Hepatocyte (in vitro differentiated cells): ENCODE measurements around the gene SARDH. TPM values are rescaled to one million over a fixed set of nuclear protein-coding genes. Genes with fewer than 3 reads are reported as not detected.
A peak's percentile ranks its signal among the peaks of the same experiment; 100 is the strongest.

ENCODE experiments used
- DNase-seq: peaks from one replicate; pipeline ENCODE4 v3.0.0-alpha.2; 2016; ENCODE audit warnings: low spot score
- H2AFZ ChIP-seq: fragments of 200-600 bp; sonication (generic); 2 replicates; pipeline ENCODE4 v1.6.0; 2016; ENCODE audit warnings: antibody characterized with exemption, mild to moderate bottlenecking
- H3K27ac ChIP-seq: fragments of 200-600 bp; sonication (generic); 2 replicates; pipeline ENCODE4 v1.5.1; 2016; ENCODE audit warnings: mild to moderate bottlenecking
- H3K27me3 ChIP-seq: fragments of 200-600 bp; sonication (generic); 2 replicates; pipeline ENCODE4 v1.6.1; 2016
- H3K36me3 ChIP-seq: fragments of 200-600 bp; sonication (generic); replicated peaks from 2 replicates; pipeline ENCODE4 v1.5.1; 2016; ENCODE audit warnings: low read depth; ENCODE audit not compliant: insufficient read depth
- H3K4me1 ChIP-seq: fragments of 200-600 bp; sonication (generic); 2 replicates; pipeline ENCODE4 v1.5.1; 2016; ENCODE audit warnings: mild to moderate bottlenecking, moderate library complexity; ENCODE audit not compliant: insufficient read depth
- H3K4me2 ChIP-seq: fragments of 200-600 bp; sonication (generic); 2 replicates; pipeline ENCODE4 v1.6.0; 2016
- H3K4me3 ChIP-seq: fragments of 200-600 bp; sonication (generic); 2 replicates; pipeline ENCODE4 v1.5.1; 2016; ENCODE audit warnings: mild to moderate bottlenecking
- H3K79me2 ChIP-seq: fragments of 200-600 bp; sonication (generic); 2 replicates; pipeline ENCODE4 v1.6.0; 2017; ENCODE audit warnings: mild to moderate bottlenecking
- H3K9me2 ChIP-seq: fragments of 200-600 bp; sonication (generic); replicated peaks from 2 replicates; pipeline ENCODE4 v1.6.0; 2017; ENCODE audit warnings: mild to moderate bottlenecking; ENCODE audit not compliant: insufficient read depth
- H3K9me3 ChIP-seq: fragments of 200-600 bp; sonication (generic); 2 replicates; pipeline ENCODE4 v1.5.1; 2016; ENCODE audit warnings: low read depth, mild to moderate bottlenecking
- H4K20me1 ChIP-seq: fragments of 200-600 bp; sonication (generic); 2 replicates; pipeline ENCODE4 v1.6.0; 2016; ENCODE audit warnings: mild to moderate bottlenecking; ENCODE audit not compliant: insufficient read depth, poor library complexity, severe bottlenecking
- EZH2 ChIP-seq: fragments of 200-600 bp; sonication (generic); IDR thresholded peaks from 2 replicates; pipeline ENCODE4 v1.6.1; 2016; ENCODE audit warnings: antibody characterized with exemption, mild to moderate bottlenecking, borderline replicate concordance
- EZH2phosphoT487 ChIP-seq: fragments of 200-600 bp; sonication (generic); IDR thresholded peaks from one replicate; pipeline ENCODE4 v1.6.1; 2018; ENCODE audit warnings: antibody characterized with exemption, mild to moderate bottlenecking, low read depth, moderate library complexity; ENCODE audit not compliant: unreplicated experiment, severe bottlenecking
- WGBS: methylation state at CpG from one replicate; pipeline ENCODE4 v1.1.6; 2016; ENCODE audit warnings: low lambda C conversion rate; ENCODE audit errors: missing lambda C conversion rate; 5-methylcytosine and 5-hydroxymethylcytosine counted together
- polyA plus RNA-seq: library from polyadenylated mRNA; unstranded; fragments of >200 nt; fragmentation: Nextera tagmentation; extraction: Ambion mirVana; gene quantifications from 2 replicates; pipeline ENCODE4 v1.2.1, GENCODE V29; 2016
- total RNA-seq: library from RNA; depleted of rRNA; stranded (reverse); fragments of >200 nt; gene quantifications from 2 replicates; pipeline ENCODE4 v1.2.3, GENCODE V29; 2014
- TF ChIP-seq, protein P1 (sequence below): fragments of 200-600 bp; sonication (generic); IDR thresholded peaks from 2 replicates; pipeline ENCODE4 v1.5.1; 2016; ENCODE audit warnings: antibody characterized with exemption, mild to moderate bottlenecking; ENCODE audit not compliant: poor library complexity

The SARDH gene
- total and polyA plus RNA-seq, 2 experiments from 2014 or later: 7.5 to 9.8 TPM

DNA sequence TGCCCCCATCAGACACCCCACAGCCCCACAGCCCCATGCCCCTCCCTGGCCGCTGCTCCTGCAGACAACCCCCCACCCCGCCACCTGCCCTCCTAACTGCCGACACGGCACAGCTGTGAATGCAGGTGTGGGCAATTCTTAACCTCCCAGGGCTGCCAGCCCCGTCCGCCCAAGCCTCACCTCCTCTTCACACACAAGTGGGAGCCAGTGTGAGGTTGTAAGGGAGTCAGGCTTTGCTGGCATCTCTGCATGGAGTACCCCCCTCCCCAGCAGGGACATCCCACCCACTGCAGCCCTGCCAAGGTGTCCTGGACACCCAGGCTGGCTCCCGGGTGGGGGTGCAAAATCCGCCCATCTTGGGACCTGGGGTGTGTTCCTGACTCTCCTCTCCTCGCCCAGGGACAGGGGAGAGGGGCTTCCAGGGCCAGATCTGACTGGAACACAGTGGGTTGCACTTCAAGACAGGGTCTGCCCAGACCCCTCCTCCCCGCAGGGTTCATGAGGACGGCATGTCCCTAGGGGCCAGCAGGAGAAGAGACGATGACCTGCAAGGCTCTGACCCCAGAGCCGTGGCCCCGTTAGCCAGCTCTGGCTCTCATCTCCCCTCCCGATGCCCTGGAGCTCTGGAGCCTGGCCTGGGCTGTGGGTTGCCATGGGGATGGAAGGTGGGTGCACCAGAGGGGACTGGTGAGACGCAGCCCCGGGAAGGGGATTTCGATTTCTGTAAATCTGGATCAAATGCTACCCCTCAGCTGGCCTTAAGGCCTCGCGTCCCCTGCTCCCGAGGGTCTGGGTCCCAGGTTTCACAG is 34.4 kb downstream of the SARDH start:
- no peak for TF ChIP-seq EZH2phosphoT487
- no peak for TF ChIP-seq EZH2
- TF ChIP-seq, protein P1, sequence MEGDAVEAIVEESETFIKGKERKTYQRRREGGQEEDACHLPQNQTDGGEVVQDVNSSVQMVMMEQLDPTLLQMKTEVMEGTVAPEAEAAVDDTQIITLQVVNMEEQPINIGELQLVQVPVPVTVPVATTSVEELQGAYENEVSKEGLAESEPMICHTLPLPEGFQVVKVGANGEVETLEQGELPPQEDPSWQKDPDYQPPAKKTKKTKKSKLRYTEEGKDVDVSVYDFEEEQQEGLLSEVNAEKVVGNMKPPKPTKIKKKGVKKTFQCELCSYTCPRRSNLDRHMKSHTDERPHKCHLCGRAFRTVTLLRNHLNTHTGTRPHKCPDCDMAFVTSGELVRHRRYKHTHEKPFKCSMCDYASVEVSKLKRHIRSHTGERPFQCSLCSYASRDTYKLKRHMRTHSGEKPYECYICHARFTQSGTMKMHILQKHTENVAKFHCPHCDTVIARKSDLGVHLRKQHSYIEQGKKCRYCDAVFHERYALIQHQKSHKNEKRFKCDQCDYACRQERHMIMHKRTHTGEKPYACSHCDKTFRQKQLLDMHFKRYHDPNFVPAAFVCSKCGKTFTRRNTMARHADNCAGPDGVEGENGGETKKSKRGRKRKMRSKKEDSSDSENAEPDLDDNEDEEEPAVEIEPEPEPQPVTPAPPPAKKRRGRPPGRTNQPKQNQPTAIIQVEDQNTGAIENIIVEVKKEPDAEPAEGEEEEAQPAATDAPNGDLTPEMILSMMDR: no peak
- WGBS: 77% methylated on average over 14 of the region's 21 CpGs

DNA sequence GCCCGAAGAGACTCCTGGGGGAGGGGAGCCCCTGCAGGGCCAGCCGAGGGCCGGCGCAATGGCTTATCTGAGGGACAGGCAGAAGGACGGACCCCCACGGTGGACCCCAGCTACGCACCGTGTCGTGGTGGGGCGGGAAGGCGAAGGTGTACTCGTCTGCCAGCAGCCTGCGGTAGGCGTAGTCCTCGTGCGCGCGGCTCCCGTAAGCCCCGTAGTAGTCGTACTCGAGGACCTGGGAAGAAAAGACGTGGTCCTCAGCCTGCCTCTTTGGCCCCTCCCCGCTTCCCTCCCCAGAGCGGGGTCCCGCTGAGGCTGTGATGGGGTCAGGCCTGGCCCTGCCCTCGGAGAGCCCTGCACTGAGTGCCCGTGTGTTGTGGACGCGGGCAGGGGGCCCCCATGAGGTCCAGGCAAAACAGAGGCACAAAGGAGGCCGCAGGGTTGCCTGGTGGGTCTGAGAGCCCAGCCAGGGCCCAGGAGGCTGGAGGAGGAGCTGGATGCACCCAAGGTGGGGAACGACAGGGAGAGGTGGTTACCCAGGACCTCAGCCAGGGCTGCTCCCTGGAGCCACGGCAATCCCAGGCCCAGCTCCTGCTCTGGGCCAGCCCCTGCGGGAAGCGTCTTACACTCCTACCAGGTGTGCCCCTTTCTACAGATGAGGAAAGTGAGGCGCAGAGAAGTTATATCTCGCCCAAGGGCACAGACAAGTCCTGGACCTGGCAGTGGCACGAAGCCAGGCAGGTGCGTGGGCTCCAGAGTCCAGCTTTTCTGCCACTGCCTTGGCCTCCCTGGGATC is 35.2 kb downstream of the SARDH start:
- peak overlapping the region; percentile 56 for H2AFZ ChIP-seq
- 92% methylated on average over 36 of the region's 39 CpGs for WGBS

More for the DNA sequence above, 34.4 kb downstream of the SARDH start:
- Histone ChIP-seq H3K9me2 (no peaks in the 10 kb centered on the region), H4K20me1 (no peaks in the 10 kb centered on the region), H3K27ac (no peak overlapping the region), H3K36me3 (no peaks in the 10 kb centered on the region), H3K79me2 (no peaks in the 10 kb centered on the region), H3K4me3 (no peak overlapping the region), H2AFZ (no peak overlapping the region), H3K4me2 (no peak overlapping the region), H3K4me1 (peaks cover 22% of the 10 kb centered on the region), H3K9me3 (no peaks in the 10 kb centered on the region), H3K27me3 (no peaks in the 10 kb centered on the region)
- DNase-seq: no peak

DNA sequence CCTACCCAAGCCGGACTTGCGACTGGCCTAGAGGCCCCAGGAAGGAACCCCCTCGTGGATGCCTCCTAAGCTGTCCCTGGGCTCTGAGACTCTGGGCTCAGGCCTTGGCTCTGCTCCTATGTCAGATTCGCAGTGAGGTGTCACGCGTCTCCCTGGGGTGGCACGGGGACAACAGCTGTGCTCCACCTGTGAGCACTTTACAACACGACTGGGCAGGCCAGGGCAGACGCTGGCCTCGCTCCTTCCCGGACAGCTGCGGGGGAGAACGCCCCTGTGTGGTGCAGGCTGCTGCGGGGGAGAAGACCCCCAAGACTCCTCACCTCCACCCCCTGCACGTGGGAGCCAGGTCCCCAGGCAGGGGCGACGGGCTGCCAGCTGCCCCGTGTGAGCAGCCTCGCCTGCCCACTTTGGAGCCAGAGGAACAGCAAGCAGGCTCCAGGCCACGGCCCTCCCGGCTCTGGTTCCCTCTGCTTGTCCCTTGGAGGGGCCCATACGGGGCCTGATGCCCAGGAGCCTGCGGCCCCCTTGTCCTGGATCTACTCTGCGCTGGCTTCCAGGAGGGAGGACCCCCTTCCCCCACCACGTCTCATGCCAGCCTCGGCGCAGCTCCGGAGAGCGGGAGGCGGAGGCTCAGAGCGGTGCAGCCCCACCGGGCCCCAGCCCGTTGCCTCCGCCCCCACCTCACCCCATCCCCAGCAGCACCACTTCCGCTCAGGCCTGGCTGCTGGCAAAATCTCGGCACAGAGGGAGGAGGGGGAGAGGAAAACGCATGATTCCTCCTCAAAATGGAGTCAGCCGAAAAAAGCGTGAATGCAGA is 36.0 kb downstream of the SARDH start:
- Histone ChIP-seq H3K27me3 (no peaks in the 10 kb centered on the region), H3K27ac (peak overlapping the region; percentile 70), H3K4me3 (no peak overlapping the region), H3K4me2 (peak overlapping the region; percentile 57), H3K36me3 (no peaks in the 10 kb centered on the region), H2AFZ (peak overlapping the region; percentile 56), H3K9me3 (no peaks in the 10 kb centered on the region), H4K20me1 (no peaks in the 10 kb centered on the region), H3K79me2 (no peaks in the 10 kb centered on the region), H3K9me2 (no peaks in the 10 kb centered on the region), H3K4me1 (peaks cover 19% of the 10 kb centered on the region)
- peak; percentile 59 for DNase-seq
- WGBS: 79% methylated on average over 22 of the region's 39 CpGs
- TF ChIP-seq, protein P1: no peak
- TF ChIP-seq EZH2: no peak
- TF ChIP-seq EZH2phosphoT487: no peak

More for the DNA sequence above, 35.2 kb downstream of the SARDH start:
- no peaks in the 10 kb centered on the region for H4K20me1 ChIP-seq
- H3K27ac ChIP-seq: peak overlapping the region; percentile 70
- H3K9me3 ChIP-seq: no peaks in the 10 kb centered on the region
- peaks cover 22% of the 10 kb centered on the region for H3K4me1 ChIP-seq
- H3K9me2 ChIP-seq: no peaks in the 10 kb centered on the region
- H3K4me2 ChIP-seq: peak overlapping the region; percentile 57
- DNase-seq: no peak
- TF ChIP-seq EZH2phosphoT487: no peak
- TF ChIP-seq, protein P1: no peak
- no peak for TF ChIP-seq EZH2
- H3K27me3 ChIP-seq: no peaks in the 10 kb centered on the region
- no peak overlapping the region for H3K4me3 ChIP-seq
- no peaks in the 10 kb centered on the region for H3K36me3 ChIP-seq
- no peaks in the 10 kb centered on the region for H3K79me2 ChIP-seq
